Smooth muscle cell (in vitro differentiated cells): ENCODE measurements around the gene KIAA1328. TPM values are rescaled to one million over a fixed set of nuclear protein-coding genes. Genes with fewer than 3 reads are reported as not detected.

ENCODE experiments used
- DNase-seq: peaks from one replicate; lab custom pipeline; 2025; ENCODE audit not compliant: unreplicated experiment; lab: John Stamatoyannopoulos, UW
- H2AFZ ChIP-seq: fragments of 200-600 bp; sonication (generic); 2 replicates; pipeline ENCODE4 v1.6.0; 2016; ENCODE audit warnings: antibody characterized with exemption, low read depth, mild to moderate bottlenecking
- H3F3A ChIP-seq: fragments of 200-600 bp; sonication (generic); 2 replicates; pipeline ENCODE4 v1.6.0; 2017; ENCODE audit warnings: antibody characterized with exemption, low read depth
- H3K27ac ChIP-seq: fragments of 200-600 bp; sonication (generic); 2 replicates; pipeline ENCODE4 v1.5.1; 2016; ENCODE audit warnings: low read depth, mild to moderate bottlenecking
- H3K27me3 ChIP-seq: fragments of 200-600 bp; sonication (generic); 2 replicates; pipeline ENCODE4 v1.6.1; 2016; ENCODE audit warnings: low read depth, mild to moderate bottlenecking
- H3K36me3 ChIP-seq: fragments of 200-600 bp; sonication (generic); 2 replicates; pipeline ENCODE4 v1.5.1; 2016; ENCODE audit warnings: low read depth
- H3K4me1 ChIP-seq: fragments of 200-600 bp; sonication (generic); 2 replicates; pipeline ENCODE4 v1.5.1; 2016; ENCODE audit warnings: low read depth
- H3K4me2 ChIP-seq: fragments of 200-600 bp; sonication (generic); 2 replicates; pipeline ENCODE4 v1.6.0; 2016; ENCODE audit warnings: mild to moderate bottlenecking
- H3K4me3 ChIP-seq: fragments of 200-600 bp; sonication (generic); 2 replicates; pipeline ENCODE4 v1.5.1; 2016; ENCODE audit warnings: mild to moderate bottlenecking
- H3K79me2 ChIP-seq: fragments of 200-600 bp; sonication (generic); 2 replicates; pipeline ENCODE4 v1.6.0; 2016; ENCODE audit warnings: low read depth, mild to moderate bottlenecking
- H3K9ac ChIP-seq: fragments of 200-600 bp; sonication (generic); 2 replicates; pipeline ENCODE4 v1.6.0; 2016; ENCODE audit warnings: low read depth
- H3K9me3 ChIP-seq: fragments of 200-600 bp; sonication (generic); replicated peaks from 2 replicates; pipeline ENCODE4 v1.5.1; 2016; ENCODE audit warnings: low read depth
- H4K20me1 ChIP-seq: fragments of 200-600 bp; sonication (generic); 2 replicates; pipeline ENCODE4 v1.6.0; 2016; ENCODE audit warnings: low read depth
- WGBS: methylation state at CpG from one replicate; pipeline ENCODE4 v1.1.7; 2016; ENCODE audit warnings: low lambda C conversion rate; 5-methylcytosine and 5-hydroxymethylcytosine counted together
- polyA plus RNA-seq: library from polyadenylated mRNA; unstranded; fragments of >200 nt; fragmentation: Nextera tagmentation; extraction: Ambion mirVana; gene quantifications from 2 replicates; pipeline ENCODE4 v1.2.1, GENCODE V29; 2016
- total RNA-seq: library from RNA; depleted of rRNA; stranded (reverse); fragments of >200 nt; gene quantifications from 2 replicates; pipeline ENCODE4 v1.2.3, GENCODE V29; 2014
- TF ChIP-seq, protein P1 (sequence below): fragments of 200-600 bp; sonication (generic); IDR thresholded peaks from 2 replicates; pipeline ENCODE4 v1.5.1; 2017; ENCODE audit warnings: borderline replicate concordance, mild to moderate bottlenecking, antibody characterized with exemption; ENCODE audit not compliant: insufficient read depth, poor library complexity, severe bottlenecking

KIAA1328 gene
- total and polyA plus RNA-seq, 2 experiments from 2014 or later, result 2.2 to 11.7 TPM

DNA sequence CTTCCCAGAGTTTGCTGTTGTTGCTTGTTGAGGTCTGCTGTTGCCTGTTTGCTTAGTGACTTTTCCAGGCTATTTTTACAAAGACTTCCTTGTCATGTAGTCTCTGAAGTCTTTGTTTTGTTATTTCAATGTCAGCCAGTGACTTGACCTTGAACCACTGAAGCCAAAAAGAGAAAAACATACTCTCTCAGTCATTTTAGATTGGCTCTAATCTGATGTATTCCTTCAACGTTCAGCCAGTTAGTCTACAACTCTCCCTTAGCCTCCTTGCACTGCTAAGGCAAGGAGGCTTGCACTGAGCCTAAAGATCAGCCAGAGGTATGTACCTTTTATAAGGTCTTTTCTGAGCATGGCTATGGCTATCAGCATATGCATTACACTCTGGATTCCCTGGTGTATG lies 27.9 kb downstream of the KIAA1328 start:
- Histone ChIP-seq H3K27me3 (no peaks in the 10 kb centered on the region), H3K4me3 (no peak overlapping the region)
- 55% methylated on average over 1 of the region's 1 CpG for WGBS

DNA sequence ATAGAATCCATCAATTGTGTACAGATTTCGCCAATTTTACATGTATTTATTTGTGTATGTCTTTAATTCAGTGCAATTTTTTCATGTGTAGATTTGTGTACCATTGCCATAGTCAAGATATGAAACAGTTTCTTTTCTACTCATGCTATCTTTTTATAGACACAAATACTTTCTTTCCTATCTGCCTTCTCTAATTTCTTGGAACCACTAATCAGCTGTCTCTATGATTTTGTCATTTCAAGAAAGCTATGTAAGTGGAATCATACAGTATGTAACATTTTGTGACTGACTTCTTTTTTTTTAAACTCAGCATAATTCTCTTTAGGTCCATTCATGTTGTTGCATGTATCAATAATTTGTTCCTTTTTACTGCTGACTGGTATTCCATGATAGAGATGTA lies 33.3 kb downstream of the KIAA1328 start:
- no peaks in the 10 kb centered on the region for H3K36me3 ChIP-seq
- H3K27ac ChIP-seq, result no peak overlapping the region
- no peak overlapping the region for H3K9ac ChIP-seq
- WGBS, result 91% methylated on average over 1 of the region's 1 CpG
- no peaks in the 10 kb centered on the region for H4K20me1 ChIP-seq
- H3K79me2 ChIP-seq, result no peaks in the 10 kb centered on the region
- no peak overlapping the region for H2AFZ ChIP-seq
- no peaks in the 10 kb centered on the region for H3K4me1 ChIP-seq
- no peak for DNase-seq
- TF ChIP-seq, protein P1, sequence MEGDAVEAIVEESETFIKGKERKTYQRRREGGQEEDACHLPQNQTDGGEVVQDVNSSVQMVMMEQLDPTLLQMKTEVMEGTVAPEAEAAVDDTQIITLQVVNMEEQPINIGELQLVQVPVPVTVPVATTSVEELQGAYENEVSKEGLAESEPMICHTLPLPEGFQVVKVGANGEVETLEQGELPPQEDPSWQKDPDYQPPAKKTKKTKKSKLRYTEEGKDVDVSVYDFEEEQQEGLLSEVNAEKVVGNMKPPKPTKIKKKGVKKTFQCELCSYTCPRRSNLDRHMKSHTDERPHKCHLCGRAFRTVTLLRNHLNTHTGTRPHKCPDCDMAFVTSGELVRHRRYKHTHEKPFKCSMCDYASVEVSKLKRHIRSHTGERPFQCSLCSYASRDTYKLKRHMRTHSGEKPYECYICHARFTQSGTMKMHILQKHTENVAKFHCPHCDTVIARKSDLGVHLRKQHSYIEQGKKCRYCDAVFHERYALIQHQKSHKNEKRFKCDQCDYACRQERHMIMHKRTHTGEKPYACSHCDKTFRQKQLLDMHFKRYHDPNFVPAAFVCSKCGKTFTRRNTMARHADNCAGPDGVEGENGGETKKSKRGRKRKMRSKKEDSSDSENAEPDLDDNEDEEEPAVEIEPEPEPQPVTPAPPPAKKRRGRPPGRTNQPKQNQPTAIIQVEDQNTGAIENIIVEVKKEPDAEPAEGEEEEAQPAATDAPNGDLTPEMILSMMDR, result no peak
- no peaks in the 10 kb centered on the region for H3F3A ChIP-seq
- H3K9me3 ChIP-seq, result no peaks in the 10 kb centered on the region
- H3K27me3 ChIP-seq, result no peaks in the 10 kb centered on the region
- H3K4me2 ChIP-seq, result no peak overlapping the region
- H3K4me3 ChIP-seq, result no peak overlapping the region

More for the DNA sequence above, 27.9 kb downstream of the KIAA1328 start:
- no peaks in the 10 kb centered on the region for H3K79me2 ChIP-seq
- H3K9ac ChIP-seq, result no peak overlapping the region
- DNase-seq, result no peak
- TF ChIP-seq, protein P1, result no peak
- H2AFZ ChIP-seq, result no peak overlapping the region
- H3K4me2 ChIP-seq, result no peak overlapping the region
- no peak overlapping the region for H3K27ac ChIP-seq
- no peaks in the 10 kb centered on the region for H3K36me3 ChIP-seq
- H4K20me1 ChIP-seq, result no peaks in the 10 kb centered on the region
- H3K9me3 ChIP-seq, result peaks cover 3% of the 10 kb centered on the region
- H3F3A ChIP-seq, result no peaks in the 10 kb centered on the region
- H3K4me1 ChIP-seq, result no peaks in the 10 kb centered on the region

DNA sequence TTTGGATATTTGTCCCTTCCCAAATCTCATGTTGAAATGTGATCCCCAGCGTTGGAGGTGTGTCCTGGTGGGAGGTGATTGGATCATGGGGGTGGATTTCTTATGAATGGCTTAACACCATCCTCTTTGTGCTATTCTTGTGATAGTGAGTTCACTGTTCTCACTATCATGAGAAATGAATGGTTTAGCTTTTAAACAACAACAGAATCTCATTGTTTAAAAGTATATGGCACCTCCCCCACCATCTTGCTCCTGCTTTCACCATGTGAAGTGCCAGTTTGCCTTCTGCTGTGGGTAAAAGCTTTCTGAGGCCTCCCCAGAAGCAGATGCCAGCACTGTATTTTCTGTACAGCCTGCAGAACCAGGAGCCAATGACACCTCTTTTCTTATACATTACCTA lies 38.1 kb downstream of the KIAA1328 start:
- H2AFZ ChIP-seq, result no peak overlapping the region
- H3K4me2 ChIP-seq, result no peak overlapping the region
- no peaks in the 10 kb centered on the region for H3K9me3 ChIP-seq
- no peaks in the 10 kb centered on the region for H3K4me1 ChIP-seq
- no peak overlapping the region for H3K4me3 ChIP-seq
- H4K20me1 ChIP-seq, result no peaks in the 10 kb centered on the region
- H3K27ac ChIP-seq, result no peak overlapping the region
- H3F3A ChIP-seq, result no peaks in the 10 kb centered on the region
- no peak for DNase-seq
- H3K9ac ChIP-seq, result no peak overlapping the region
- H3K27me3 ChIP-seq, result no peaks in the 10 kb centered on the region
- no peaks in the 10 kb centered on the region for H3K79me2 ChIP-seq
- WGBS, result 88% methylated on average over 1 of the region's 1 CpG
- H3K36me3 ChIP-seq, result no peaks in the 10 kb centered on the region
- TF ChIP-seq, protein P1, result no peak

DNA sequence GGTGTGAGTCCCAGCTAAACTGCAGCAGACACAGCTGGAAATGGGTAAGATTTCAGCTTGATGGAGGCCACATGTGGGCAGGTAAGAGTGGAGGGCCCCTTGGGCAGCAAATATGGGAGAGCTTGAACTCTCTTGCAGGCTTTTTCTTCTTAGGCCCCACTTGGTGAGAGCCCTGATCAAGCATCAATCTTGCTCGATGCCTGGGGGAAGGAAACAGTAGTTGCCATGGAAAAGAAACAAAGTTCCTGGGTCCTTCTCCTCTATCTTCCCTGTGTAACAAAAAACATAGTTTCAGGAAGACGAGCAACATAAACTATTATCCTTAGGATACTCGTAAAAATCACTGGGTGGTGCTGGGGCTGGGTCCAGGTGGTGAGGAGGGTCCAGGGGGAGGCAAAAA lies 42.9 kb downstream of the KIAA1328 start:
- 91% methylated on average over 3 of the region's 3 CpGs for WGBS
- Histone ChIP-seq H3K4me1 (no peaks in the 10 kb centered on the region), H3K36me3 (peaks cover 8% of the 10 kb centered on the region), H3F3A (no peaks in the 10 kb centered on the region), H3K27ac (no peak overlapping the region), H3K9me3 (peaks cover 5% of the 10 kb centered on the region), H3K79me2 (no peaks in the 10 kb centered on the region), H3K9ac (no peak overlapping the region), H3K27me3 (no peaks in the 10 kb centered on the region), H3K4me2 (no peak overlapping the region), H3K4me3 (no peak overlapping the region), H4K20me1 (no peaks in the 10 kb centered on the region), H2AFZ (no peak overlapping the region)
- DNase-seq, result no peak
- TF ChIP-seq, protein P1, result no peak
